DOHH2 (cell line): Measurements from ENCODE around the gene RIPPLY1.

Experiments used
- H3F3A ChIP-seq: fragments of 200-600 bp; sonication (generic), shearing (Covaris generic); 2 replicates; pipeline ENCODE4 v1.6.0; 2016; ENCODE audit warnings: antibody characterized with exemption, mild to moderate bottlenecking; ENCODE audit not compliant: control insufficient read depth, insufficient read depth
- H3K27ac ChIP-seq: fragments of 200-600 bp; sonication (generic); 2 replicates; pipeline ENCODE4 v1.5.1; 2014; ENCODE audit warnings: low read depth, mild to moderate bottlenecking, low read length, moderate library complexity
- H3K27me3 ChIP-seq: fragments of 200-600 bp; sonication (generic); 2 replicates; pipeline ENCODE4 v1.6.1; 2014; ENCODE audit warnings: mild to moderate bottlenecking, low read length, mixed read lengths; ENCODE audit not compliant: control insufficient read depth
- H3K36me3 ChIP-seq: fragments of 200-600 bp; sonication (generic); 2 replicates; pipeline ENCODE4 v1.6.1; 2014; ENCODE audit warnings: mild to moderate bottlenecking, low read length, moderate library complexity, mixed read lengths; ENCODE audit not compliant: control insufficient read depth
- H3K4me1 ChIP-seq: fragments of 200-600 bp; sonication (generic); 2 replicates; pipeline ENCODE4 v1.6.1; 2014; ENCODE audit warnings: mild to moderate bottlenecking, low read length, mixed read lengths; ENCODE audit not compliant: control insufficient read depth
- H3K4me2 ChIP-seq: fragments of 200-600 bp; sonication (generic); 2 replicates; pipeline ENCODE4 v1.6.0; 2014; ENCODE audit warnings: mild to moderate bottlenecking, low read length, moderate library complexity
- H3K4me3 ChIP-seq: fragments of 200-600 bp; sonication (generic); 2 replicates; pipeline ENCODE4 v1.5.1; 2014; ENCODE audit warnings: mild to moderate bottlenecking, low read length, mixed read lengths
- H3K79me2 ChIP-seq: fragments of 200-600 bp; sonication (generic); 2 replicates; pipeline ENCODE4 v1.6.1; 2014; ENCODE audit warnings: mild to moderate bottlenecking, low read length, mixed read lengths; ENCODE audit not compliant: control insufficient read depth
- H3K9me2 ChIP-seq: fragments of 200-600 bp; sonication (generic); replicated peaks from 2 replicates; pipeline ENCODE4 v1.6.1; 2014; ENCODE audit warnings: mild to moderate bottlenecking, low read length, mixed read lengths; ENCODE audit not compliant: control insufficient read depth
- H3K9me3 ChIP-seq: fragments of 200-600 bp; sonication (generic); 2 replicates; pipeline ENCODE4 v1.6.1; 2014; ENCODE audit warnings: antibody characterized with exemption, low read length, mixed read lengths; ENCODE audit not compliant: control insufficient read depth, insufficient read depth
- H4K20me1 ChIP-seq: fragments of 200-600 bp; sonication (generic); 2 replicates; pipeline ENCODE4 v1.6.0; 2014; ENCODE audit warnings: low read depth, mild to moderate bottlenecking, antibody characterized with exemption, low read length, moderate library complexity; ENCODE audit not compliant: control insufficient read depth, insufficient read depth
- EZH2phosphoT487 ChIP-seq: fragments of 200-600 bp; sonication (generic); IDR thresholded peaks from 2 replicates; pipeline ENCODE4 v1.6.1; 2017; ENCODE audit warnings: borderline replicate concordance, mild to moderate bottlenecking, antibody characterized with exemption, low read length, moderate library complexity, mixed read lengths
- TF ChIP-seq, protein P1 (sequence below): fragments of 200-600 bp; sonication (generic); IDR thresholded peaks from one replicate; pipeline ENCODE4 v1.5.1; 2014; ENCODE audit warnings: antibody characterized with exemption, mild to moderate bottlenecking, low read depth, low read length; ENCODE audit not compliant: poor library complexity, severe bottlenecking

RIPPLY1 gene

GRCh38 chrX:106935175-106935574, 32.0 kb upstream of the RIPPLY1 start:
- TF ChIP-seq EZH2phosphoT487 = no peak
- TF ChIP-seq, protein P1, sequence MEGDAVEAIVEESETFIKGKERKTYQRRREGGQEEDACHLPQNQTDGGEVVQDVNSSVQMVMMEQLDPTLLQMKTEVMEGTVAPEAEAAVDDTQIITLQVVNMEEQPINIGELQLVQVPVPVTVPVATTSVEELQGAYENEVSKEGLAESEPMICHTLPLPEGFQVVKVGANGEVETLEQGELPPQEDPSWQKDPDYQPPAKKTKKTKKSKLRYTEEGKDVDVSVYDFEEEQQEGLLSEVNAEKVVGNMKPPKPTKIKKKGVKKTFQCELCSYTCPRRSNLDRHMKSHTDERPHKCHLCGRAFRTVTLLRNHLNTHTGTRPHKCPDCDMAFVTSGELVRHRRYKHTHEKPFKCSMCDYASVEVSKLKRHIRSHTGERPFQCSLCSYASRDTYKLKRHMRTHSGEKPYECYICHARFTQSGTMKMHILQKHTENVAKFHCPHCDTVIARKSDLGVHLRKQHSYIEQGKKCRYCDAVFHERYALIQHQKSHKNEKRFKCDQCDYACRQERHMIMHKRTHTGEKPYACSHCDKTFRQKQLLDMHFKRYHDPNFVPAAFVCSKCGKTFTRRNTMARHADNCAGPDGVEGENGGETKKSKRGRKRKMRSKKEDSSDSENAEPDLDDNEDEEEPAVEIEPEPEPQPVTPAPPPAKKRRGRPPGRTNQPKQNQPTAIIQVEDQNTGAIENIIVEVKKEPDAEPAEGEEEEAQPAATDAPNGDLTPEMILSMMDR = no peak
- H3K27me3 ChIP-seq = no peaks in the 10 kb centered on the region
- no peaks in the 10 kb centered on the region for H3K9me3 ChIP-seq
- no peaks in the 10 kb centered on the region for H3K79me2 ChIP-seq
- H4K20me1 ChIP-seq = no peaks in the 10 kb centered on the region
- no peak overlapping the region for H3K4me3 ChIP-seq
- H3K9me2 ChIP-seq = no peaks in the 10 kb centered on the region
- no peaks in the 10 kb centered on the region for H3K4me1 ChIP-seq
- no peaks in the 10 kb centered on the region for H3K36me3 ChIP-seq
- H3K4me2 ChIP-seq = no peak overlapping the region
- no peaks in the 10 kb centered on the region for H3F3A ChIP-seq
- no peak overlapping the region for H3K27ac ChIP-seq

- Histone ChIP-seq H4K20me1 (no peaks in the 10 kb centered on the region), H3K27me3 (no peaks in the 10 kb centered on the region), H3K36me3 (no peaks in the 10 kb centered on the region), H3K79me2 (no peaks in the 10 kb centered on the region), H3K4me1 (no peaks in the 10 kb centered on the region), H3K4me3 (no peak overlapping the region), H3F3A (no peaks in the 10 kb centered on the region), H3K9me2 (no peaks in the 10 kb centered on the region), H3K27ac (no peak overlapping the region), H3K9me3 (no peaks in the 10 kb centered on the region), H3K4me2 (no peak overlapping the region)
- TF ChIP-seq, protein P1 = no peak
- TF ChIP-seq EZH2phosphoT487 = no peak
Measured at GRCh38 chrX:106933538-106933961, 30.4 kb upstream of the RIPPLY1 start.

DNA sequence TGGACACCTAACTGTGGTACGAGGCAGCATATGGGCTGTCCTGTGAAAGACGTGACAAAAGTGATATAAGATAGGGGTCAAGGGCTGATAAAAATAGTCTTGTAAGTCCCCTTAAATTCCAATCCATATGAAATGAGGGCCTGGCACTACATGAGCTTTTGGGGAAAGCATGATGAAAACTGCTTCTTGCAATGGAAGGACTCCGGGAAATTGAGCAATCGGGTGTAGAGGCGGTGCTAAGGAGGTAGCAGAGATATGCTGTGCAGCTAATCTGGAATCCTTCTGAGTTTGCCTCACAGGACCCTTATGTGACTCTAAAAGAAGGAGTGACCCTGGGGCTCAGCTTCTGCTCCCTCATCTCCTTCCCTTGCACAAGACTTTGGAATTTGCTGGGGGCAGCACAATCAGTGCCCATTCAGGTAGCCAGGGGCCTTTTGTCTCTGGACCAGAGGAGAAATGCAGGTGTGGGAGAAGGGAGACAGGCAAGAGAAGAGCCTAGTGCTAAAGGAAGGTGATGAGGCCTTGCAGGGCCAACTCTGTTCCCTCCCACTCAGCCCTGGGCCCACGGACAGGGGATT, 29.9 kb upstream of the RIPPLY1 start:
- Histone ChIP-seq H3K79me2 (no peaks in the 10 kb centered on the region), H3K4me2 (no peak overlapping the region), H3K9me2 (no peaks in the 10 kb centered on the region), H3K4me3 (no peak overlapping the region), H3K27ac (no peak overlapping the region), H3K36me3 (no peaks in the 10 kb centered on the region), H3K4me1 (no peaks in the 10 kb centered on the region), H3K9me3 (no peaks in the 10 kb centered on the region), H4K20me1 (no peaks in the 10 kb centered on the region), H3K27me3 (no peaks in the 10 kb centered on the region), H3F3A (no peaks in the 10 kb centered on the region)
- no peak for TF ChIP-seq EZH2phosphoT487
- TF ChIP-seq, protein P1 = no peak
